Right cardiac atrium (tissue), 5 donors: Measurements from ENCODE around the gene PEX10. TPM values are rescaled to one million over a fixed set of nuclear protein-coding genes. Genes with fewer than 3 reads are reported as not detected.
"Not testable (repeated sequence)": the region's sequence is repeated elsewhere in the genome, so short reads cannot be mapped to it uniquely, and the experiment has no call there.

ENCODE experiments used
- ATAC-seq, 2 donors: fragments of 200-7000 bp; cut with Tn5 transposase; one replicate each; pipeline versions ENCODE4 v1.8.0 to v1.9.1; 2020; ENCODE audit warnings: moderate library complexity in 2 of 2, mild to moderate bottlenecking in 1 of 2
- DNase-seq, 3 donors: peaks; one replicate each; pipeline ENCODE4 v3.0.0-alpha.2; 2020
- H3K27ac ChIP-seq: one replicate; pipeline ENCODE4 v1.5.1; 2013; ENCODE audit warnings: mild to moderate bottlenecking, low read length, control low read depth, moderate library complexity
- H3K27me3 ChIP-seq: one replicate; pipeline ENCODE4 v1.6.1; 2013; ENCODE audit not compliant: control insufficient read depth, insufficient read depth
- H3K4me1 ChIP-seq: one replicate; pipeline ENCODE4 v1.6.1; 2013; ENCODE audit warnings: low read length; ENCODE audit not compliant: control insufficient read depth, insufficient read depth
- H3K4me3 ChIP-seq: one replicate; pipeline ENCODE4 v1.5.1; 2013; ENCODE audit warnings: low read length, control low read depth
- H3K9me3 ChIP-seq: one replicate; pipeline ENCODE4 v1.6.1; 2013; ENCODE audit warnings: low read length; ENCODE audit not compliant: control insufficient read depth
- WGBS: extraction: QIAGEN DNeasy Blood & Tissue Kit; methylation state at CpG from one replicate; pipeline ENCODE4 v1.1.7; 2013; 5-methylcytosine and 5-hydroxymethylcytosine counted together
- intact Hi-C, 4 donors: fragments of 100-400 bp; cut with DNase I; formaldehyde crosslinking; loops; one replicate each; pipeline versions ENCODE4 v1.11.0 to v1.14.0; 2022 to 2023
- long read RNA-seq, 4 donors: library from polyadenylated mRNA; unstranded; transcript quantifications; one replicate each; pipeline ENCODE4 v2.0.0, GENCODE V29; 2020 to 2021
- polyA plus RNA-seq: library from polyadenylated mRNA; stranded (reverse); fragments of 200-250 nt; gene quantifications from one replicate; pipeline ENCODE4 v1.2.3, GENCODE V29; 2013
- total RNA-seq, 4 donors: library from RNA; stranded (reverse); fragmentation: NEBNext Ultra II Directional; extraction: Animal tissue kit (Norgen Biotek cat#: 25700); gene quantifications; one replicate each; pipeline ENCODE4 v1.2.1, GENCODE V29; 2021
- donor health status: healthy with polysubstance abuse.
- donor health status: DM: no; HTN: yes; CAD: no.
- donor health status: DM: no; HTN: no; CAD: no.
- donor health status: DM: no; HTN: yes; CAD: no; lungs with severe emphysema.
- donor health status: DM: yes; HTN: yes; CAD: no.

Gene PEX10
- 10 to 100 TPM; 11.4 to 15.5 (median 13.6) TPM for total RNA-seq
- polyA plus RNA-seq = 16.0 TPM
- long read RNA-seq, donor 1, transcript PEX10-202 (6 exons, 1,997 nt) = major isoform, 61 of 72 reads
- long read RNA-seq, donor 1, partial matches to known transcripts = 2 of 72 reads
- long read RNA-seq, donor 1, other reads (novel, unspliced or antisense) = 9 of 72 reads
- long read RNA-seq, donor 2, transcript PEX10-202 (6 exons, 1,997 nt) = major isoform, 11 of 18 reads
- long read RNA-seq, donor 2, partial matches to known transcripts = 3 of 18 reads
- long read RNA-seq, donor 2, other reads (novel, unspliced or antisense) = 4 of 18 reads
- long read RNA-seq, donor 3, transcript PEX10-202 (6 exons, 1,997 nt) = major isoform, 152 of 176 reads
- long read RNA-seq, donor 3, partial matches to known transcripts = 10 of 176 reads
- long read RNA-seq, donor 3, other reads (novel, unspliced or antisense) = 13 of 176 reads
- long read RNA-seq, donor 4, transcript PEX10-202 (6 exons, 1,997 nt) = major isoform, 31 of 35 reads
- long read RNA-seq, donor 4, partial matches to known transcripts = 1 of 35 reads
- long read RNA-seq, donor 4, other reads (novel, unspliced or antisense) = 3 of 35 reads

DNA sequence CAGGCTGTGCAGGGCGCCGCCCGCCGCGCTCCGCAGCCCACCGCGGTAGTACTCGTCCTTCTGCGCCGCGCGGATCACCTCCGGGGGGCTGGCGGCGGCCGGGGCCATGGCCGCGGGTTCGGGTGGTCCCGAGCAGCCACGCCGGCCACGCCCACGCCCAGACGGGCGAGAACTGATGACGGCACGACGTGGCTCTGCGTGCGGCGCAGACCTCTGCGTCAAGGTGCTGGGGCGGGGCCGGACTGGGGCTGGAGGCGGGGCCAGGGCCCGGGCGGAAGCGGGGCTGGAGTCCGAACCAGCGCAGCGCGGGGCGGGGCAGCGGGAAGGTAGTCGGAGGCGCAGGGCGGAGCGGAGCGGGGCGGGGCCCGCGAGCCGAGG is at the start of gene PEX10:
PEX10 (minus strand) TSS at position 170 of the 378 bp plus-strand sequence; CDS start at position 108, 62 bp downstream.
- ATAC-seq = peak; percentile 93 to 95
- peaks cover 5% of the 10 kb centered on the region for H3K4me1 ChIP-seq
- no peaks in the 10 kb centered on the region for H3K27me3 ChIP-seq
- WGBS = under 1% methylated on average over 55 of the region's 55 CpGs
- H3K9me3 ChIP-seq = no peaks in the 10 kb centered on the region
- peak within 1 kb of the TSS; percentile 49 for H3K27ac ChIP-seq
- intact Hi-C loops = loop anchor here in 1 of 4 donors (5.0 to 10.0 kb wide), 2 partner anchors 135 to 1012 kb away; no protein-coding TSS in a partner anchor
- peak within 1 kb of the TSS; percentile 75 for H3K4me3 ChIP-seq
- DNase-seq = peak; percentile 98 to 99 (median 99)

- Histone ChIP-seq H3K4me1 (no peaks in the 10 kb centered on the region), H3K9me3 (no peaks in the 10 kb centered on the region), H3K27ac (no peak overlapping the region), H3K27me3 (no peaks in the 10 kb centered on the region), H3K4me3 (no peak overlapping the region)
- intact Hi-C loops = no loop called here
- no peak for ATAC-seq
- no peak for DNase-seq
- WGBS = 71% methylated on average over 18 of the region's 18 CpGs
Measured at GRCh38 chr1:2460996-2461751, 48.8 kb upstream of the PEX10 start.

DNA sequence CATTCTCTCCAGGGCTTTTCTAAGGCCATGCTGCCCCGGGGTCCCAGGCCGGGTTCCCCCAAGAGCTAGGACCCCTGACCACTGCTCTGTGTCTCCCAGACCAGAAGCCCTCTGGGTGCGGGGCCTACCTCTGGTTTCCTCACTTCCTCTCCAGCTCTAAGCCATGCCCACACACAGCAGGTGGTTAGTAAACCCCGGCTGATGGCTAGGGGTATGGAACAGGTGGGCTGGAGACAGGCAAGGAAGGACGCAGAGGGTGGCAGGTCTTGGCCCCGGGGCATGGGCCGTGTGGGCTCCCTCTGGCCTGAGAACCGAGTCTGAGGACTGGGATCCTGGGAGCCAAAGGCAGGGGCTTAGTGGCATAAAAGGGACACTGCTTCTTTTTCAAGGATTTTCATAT is 47.8 kb upstream of the PEX10 start:
- Histone ChIP-seq H3K4me3 (no peak overlapping the region), H3K4me1 (no peaks in the 10 kb centered on the region), H3K9me3 (no peaks in the 10 kb centered on the region), H3K27me3 (no peaks in the 10 kb centered on the region), H3K27ac (no peak overlapping the region)
- intact Hi-C loops = no loop called here
- ATAC-seq (no peak), DNase-seq (no peak)
- 62% methylated on average over 8 of the region's 8 CpGs for WGBS

DNA sequence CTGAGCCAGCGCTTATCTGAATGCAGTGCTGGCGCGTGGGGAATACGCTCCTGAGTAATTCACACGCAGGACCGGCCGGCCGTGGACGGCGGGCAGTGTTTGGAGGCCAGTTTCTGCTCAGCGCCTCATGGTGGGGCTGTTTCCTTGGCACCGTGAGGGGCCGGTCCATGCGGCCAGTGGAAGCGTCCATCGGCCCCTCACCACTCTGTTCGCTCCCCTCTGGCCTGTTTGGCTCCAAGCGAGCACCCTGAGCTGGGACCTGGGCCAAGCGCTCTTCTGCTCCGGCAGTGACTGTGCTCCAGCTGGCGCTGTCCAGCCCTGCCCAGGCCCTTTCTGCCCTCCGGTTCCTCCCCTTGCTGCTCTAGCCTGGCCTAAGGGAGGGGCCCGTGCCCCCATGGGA is 47.4 kb upstream of the PEX10 start:
- DNase-seq (peak; percentile 59 to 84 (median 82)), ATAC-seq (peak; percentile 71 to 75)
- H3K27ac ChIP-seq = no peak overlapping the region
- intact Hi-C loops = no loop called here
- 35% methylated on average over 23 of the region's 23 CpGs for WGBS
- no peak overlapping the region for H3K4me3 ChIP-seq
- H3K9me3 ChIP-seq = no peaks in the 10 kb centered on the region
- H3K4me1 ChIP-seq = no peaks in the 10 kb centered on the region
- no peaks in the 10 kb centered on the region for H3K27me3 ChIP-seq

- H3K27ac ChIP-seq, H3K9me3 ChIP-seq, H3K27me3 ChIP-seq, DNase-seq, H3K4me3 ChIP-seq, H3K4me1 ChIP-seq, intact Hi-C loops, ATAC-seq: not testable (repeated sequence)
- WGBS = 67% methylated on average over 16 of the region's 16 CpGs
Measured at GRCh38 chr1:2459102-2459753, 46.9 kb upstream of the PEX10 start.

DNA sequence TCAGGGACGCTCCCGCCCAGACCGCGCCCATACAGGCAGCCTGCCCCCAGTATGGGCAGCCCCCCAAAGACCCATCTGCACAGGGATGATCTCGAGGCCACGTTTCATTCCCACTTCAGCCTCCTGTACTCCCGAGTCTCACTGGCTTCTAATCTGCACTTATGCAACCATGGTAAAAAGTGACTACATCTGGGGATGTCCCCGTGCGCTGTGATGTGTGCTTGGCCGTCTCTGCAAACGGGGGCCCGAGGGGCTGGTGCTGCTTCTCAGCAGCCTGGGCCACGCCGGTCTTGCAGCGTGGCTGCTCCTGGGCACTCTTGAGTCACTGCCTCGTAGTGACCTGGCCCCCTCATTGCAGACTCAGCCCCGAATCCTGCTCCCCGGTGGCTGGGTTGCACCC is 46.3 kb upstream of the PEX10 start:
- DNase-seq (no peak), ATAC-seq (no peak)
- no peak overlapping the region for H3K4me3 ChIP-seq
- intact Hi-C loops = no loop called here
- H3K9me3 ChIP-seq = no peaks in the 10 kb centered on the region
- H3K27ac ChIP-seq = no peak overlapping the region
- 78% methylated on average over 18 of the region's 18 CpGs for WGBS
- no peaks in the 10 kb centered on the region for H3K27me3 ChIP-seq
- H3K4me1 ChIP-seq = no peaks in the 10 kb centered on the region

DNA sequence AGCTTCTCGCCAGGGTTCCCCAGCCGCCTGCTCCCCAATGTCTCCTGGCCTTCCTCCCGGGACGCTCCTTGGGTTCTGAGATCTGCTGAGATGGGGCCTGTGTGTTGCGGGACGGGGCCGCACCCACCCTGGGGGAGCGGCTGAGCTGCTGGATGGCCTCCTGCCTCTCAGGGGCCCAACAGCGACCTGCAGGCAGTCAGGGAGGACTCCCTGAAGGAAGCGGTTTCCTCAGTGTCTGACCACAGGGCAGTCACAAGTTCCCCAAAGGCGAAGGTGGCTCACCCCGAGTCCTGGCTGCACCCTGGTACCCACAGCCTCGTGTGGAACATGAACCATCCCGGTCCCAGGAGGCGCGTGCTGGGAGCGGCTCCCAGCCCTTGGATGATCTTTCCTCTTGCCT is 45.1 kb upstream of the PEX10 start:
- ATAC-seq (no peak), DNase-seq (no peak)
- intact Hi-C loops = no loop called here
- no peaks in the 10 kb centered on the region for H3K9me3 ChIP-seq
- no peak overlapping the region for H3K4me3 ChIP-seq
- H3K4me1 ChIP-seq = no peaks in the 10 kb centered on the region
- no peaks in the 10 kb centered on the region for H3K27me3 ChIP-seq
- 77% methylated on average over 17 of the region's 17 CpGs for WGBS
- no peak overlapping the region for H3K27ac ChIP-seq

GRCh38 chr1:2455757-2456156 is 43.4 kb upstream of the PEX10 start:
- WGBS = 70% methylated on average over 21 of the region's 21 CpGs
- H3K4me3 ChIP-seq = no peak overlapping the region
- no peaks in the 10 kb centered on the region for H3K27me3 ChIP-seq
- intact Hi-C loops = no loop called here
- no peak for DNase-seq
- H3K9me3 ChIP-seq = no peaks in the 10 kb centered on the region
- H3K27ac ChIP-seq = no peak overlapping the region
- no peaks in the 10 kb centered on the region for H3K4me1 ChIP-seq
- ATAC-seq = no peak

GRCh38 chr1:2454227-2454626 is 41.9 kb upstream of the PEX10 start:
- intact Hi-C loops = no loop called here
- Histone ChIP-seq H3K4me1 (no peaks in the 10 kb centered on the region), H3K4me3 (no peak overlapping the region), H3K27ac (no peak overlapping the region), H3K27me3 (no peaks in the 10 kb centered on the region), H3K9me3 (no peaks in the 10 kb centered on the region)
- WGBS = 80% methylated on average over 10 of the region's 10 CpGs
- ATAC-seq (no peak), DNase-seq (no peak)

DNA sequence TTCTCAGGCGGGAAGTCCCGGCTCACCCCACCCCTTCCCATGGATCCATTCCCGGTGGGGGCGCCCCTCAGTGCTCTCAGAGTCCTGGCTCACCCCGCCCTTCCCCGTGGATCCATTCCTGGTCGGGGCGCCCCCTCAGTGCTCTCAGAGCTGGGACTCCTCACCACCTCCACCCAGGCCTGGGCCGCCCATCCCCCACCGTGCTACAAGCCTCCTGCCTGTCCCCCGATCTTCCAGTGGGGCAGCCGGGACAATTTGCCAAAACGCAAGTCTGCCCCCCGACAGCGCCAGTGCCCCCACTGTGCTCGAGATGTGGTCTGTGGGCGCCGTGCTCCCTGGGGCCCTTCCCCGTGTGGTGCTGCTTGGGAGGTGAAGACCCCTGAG is 40.6 kb upstream of the PEX10 start:
- 76% methylated on average over 19 of the region's 19 CpGs for WGBS
- no peaks in the 10 kb centered on the region for H3K9me3 ChIP-seq
- intact Hi-C loops = no loop called here
- no peak for ATAC-seq
- DNase-seq = no peak
- H3K4me3 ChIP-seq = no peak overlapping the region
- no peaks in the 10 kb centered on the region for H3K4me1 ChIP-seq
- no peaks in the 10 kb centered on the region for H3K27me3 ChIP-seq
- H3K27ac ChIP-seq = no peak overlapping the region
